SH-SY5Y (cell line): ENCODE results near the gene MDFIC.

ENCODE experiments used
- GATA2 ChIP-seq: IDR thresholded peaks from 2 replicates; pipeline ENCODE4 v1.6.1; 2011; ENCODE audit warnings: mild to moderate bottlenecking, low read depth, low read length
- GATA3 ChIP-seq: IDR thresholded peaks from 2 replicates; pipeline ENCODE4 v1.6.1; 2011; ENCODE audit warnings: low read depth, mild to moderate bottlenecking, low read length, moderate library complexity

GRCh38 chr7:114944745-114945625 is 23.1 kb downstream of the MDFIC start:
- TF ChIP-seq GATA2 (no peak), GATA3 (no peak)
